ENCODE data around the gene SLCO4C1. TPM values are rescaled to one million over a fixed set of nuclear protein-coding genes. Genes with fewer than 3 reads are reported as not detected.

Gene SLCO4C1
- total RNA-seq, 1 experiment from 2014 or later: 4.8 TPM

GRCh38 chr5:102290004-102290403, 6.1 kb downstream of the SLCO4C1 start:
- Histone ChIP-seq H2BK15ac (ENCODE audit: low read depth, low read length) (no peak overlapping the region), H2BK20ac (ENCODE audit: low read depth, low read length, poor library complexity, severe bottlenecking) (no peak overlapping the region), H3K4ac (ENCODE audit: low read depth, low read length) (no peak overlapping the region), H2BK120ac (ENCODE audit: low read depth, low read length, poor library complexity, severe bottlenecking) (no peak overlapping the region), H3K23ac (ENCODE audit: insufficient read length, low read depth, low read length) (no peak overlapping the region), H3K27ac (ENCODE audit: insufficient read length, low read depth, low read length) (no peak overlapping the region), H3K14ac (ENCODE audit: insufficient read depth, low read length) (no peak overlapping the region), H4K20me1 (ENCODE audit: control insufficient read depth, insufficient read depth, insufficient read length) (no peaks in the 10 kb centered on the region), H3K23me2 (ENCODE audit: insufficient read length, low read depth, low read length, poor library complexity, severe bottlenecking) (peaks cover 3% of the 10 kb centered on the region), H3K79me1 (ENCODE audit: insufficient read depth, low read depth, low read length, poor library complexity, severe bottlenecking) (no peaks in the 10 kb centered on the region), H3K56ac (ENCODE audit: insufficient read length, low read depth, low read length) (no peak overlapping the region), H4K8ac (replicated peaks; ENCODE audit: insufficient read length, low read depth, low read length) (no peak overlapping the region), H3K4me1 (ENCODE audit: insufficient read depth, low read length) (no peaks in the 10 kb centered on the region; the same call in 1 of the 2 replicates), H2AK5ac (ENCODE audit: insufficient read length, low read length) (no peak overlapping the region), H2BK5ac (ENCODE audit: insufficient read length, low read length) (no peak overlapping the region), H3K9ac (ENCODE audit: extremely low read depth, insufficient read length, low read length) (no peak overlapping the region), H3K9me3 (ENCODE audit: control insufficient read depth, low read depth, low read length) (no peaks in the 10 kb centered on the region), H3K27me3 (ENCODE audit: insufficient read depth, low read length) (no peaks in the 10 kb centered on the region), H3K18ac (ENCODE audit: insufficient read length, low read depth, low read length) (no peak overlapping the region), H4K5ac (ENCODE audit: insufficient read length, low read depth, low read length) (no peak overlapping the region), H4K91ac (ENCODE audit: insufficient read length, low read depth, low read length) (no peak overlapping the region), H3K4me2 (ENCODE audit: insufficient read depth, insufficient read length, low read length) (no peak overlapping the region), H3K79me2 (ENCODE audit: insufficient read depth, low read length) (no peaks in the 10 kb centered on the region), H2AFZ (ENCODE audit: low read length) (no peak overlapping the region), H3T11ph (ENCODE audit: low read length) (no peak overlapping the region), H2BK12ac (ENCODE audit: insufficient read length, low read depth, low read length) (no peak overlapping the region)
- peaks cover 3% of the 10 kb centered on the region; the same call in 1 of the 2 replicates for H3K27me3 Mint-ChIP-seq (ENCODE audit: low read depth)
- WGBS (ENCODE audit: extremely low coverage, insufficient read length, low lambda C conversion rate): no CpG with 5 or more reads among the region's 3 CpGs
- no peak for DNase-seq
- H3K4me1 Mint-ChIP-seq: peaks cover 14 to 16% of the 10 kb centered on the region in 2 experiments
- TF ChIP-seq CTCF (conservative IDR thresholded peaks at IDR 0.05): no peak
- H3K36me3 Mint-ChIP-seq (ENCODE audit: insufficient read depth in 1 of 3, low read depth in 3 of 3): no peaks in the 10 kb centered on the region
- H3K9me3 Mint-ChIP-seq: no peaks in the 10 kb centered on the region
- no peak overlapping the region for H3K27ac Mint-ChIP-seq
- no peak overlapping the region for H3K4me3 Mint-ChIP-seq
